CD4-positive, alpha-beta T cell treated with Interleukin-6 at 100 ng/mL for 8 hours (primary cell): ENCODE results near the gene BMX.

Experiments used
- DNase-seq: peaks from one replicate; pipeline ENCODE4 v3.0.0-alpha.2; 2020; ENCODE audit warnings: mixed read lengths, low spot score

BMX gene

GRCh38 chrX:15570145-15570544 lies 69.5 kb downstream of the BMX start:
- no peak for DNase-seq

- no peak for DNase-seq
Observed at GRCh38 chrX:15574017-15574416, 73.4 kb downstream of the BMX start.

GRCh38 chrX:15576019-15576418 lies 75.4 kb downstream of the BMX start:
- no peak for DNase-seq

GRCh38 chrX:15579778-15580747 lies 79.5 kb downstream of the BMX start:
- no peak for DNase-seq

DNA sequence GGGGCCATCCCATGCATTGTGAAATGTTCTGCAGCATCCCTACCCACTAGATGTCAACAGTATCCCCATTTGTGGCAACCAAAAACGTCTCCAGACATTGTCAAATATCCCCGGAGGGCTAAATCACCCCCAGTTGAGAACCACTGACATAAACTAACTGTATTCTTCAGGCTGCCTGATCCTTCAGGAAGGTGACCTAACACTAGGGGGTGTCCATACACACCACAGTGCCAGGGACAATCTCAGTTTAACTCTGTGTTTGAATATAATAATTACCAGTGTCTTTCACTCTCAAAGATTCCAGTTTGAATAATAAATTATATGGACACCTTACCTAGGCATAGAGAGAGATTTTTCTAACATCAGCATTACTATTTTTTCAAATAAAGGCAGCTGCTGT lies 93.8 kb downstream of the BMX start:
- DNase-seq, result no peak

DNA sequence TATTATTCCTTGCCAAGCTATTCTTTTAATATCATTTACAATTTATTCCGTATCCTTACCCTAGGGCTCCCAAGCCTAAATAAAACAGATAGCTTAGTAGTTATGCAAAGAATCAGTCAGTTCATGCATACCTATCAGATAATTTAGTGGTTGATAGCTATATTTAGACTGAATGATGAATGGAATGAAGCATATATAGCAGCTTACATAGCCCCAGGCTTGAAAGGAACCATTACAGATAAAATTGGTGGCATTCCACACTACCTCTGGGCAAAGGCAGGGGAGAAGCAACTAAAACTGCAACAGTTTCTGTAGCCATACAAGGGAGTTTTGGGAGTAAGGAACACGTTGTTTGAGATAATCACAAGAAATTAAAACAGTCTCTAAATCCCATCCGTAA lies 97.4 kb downstream of the BMX start:
- no peak for DNase-seq

DNA sequence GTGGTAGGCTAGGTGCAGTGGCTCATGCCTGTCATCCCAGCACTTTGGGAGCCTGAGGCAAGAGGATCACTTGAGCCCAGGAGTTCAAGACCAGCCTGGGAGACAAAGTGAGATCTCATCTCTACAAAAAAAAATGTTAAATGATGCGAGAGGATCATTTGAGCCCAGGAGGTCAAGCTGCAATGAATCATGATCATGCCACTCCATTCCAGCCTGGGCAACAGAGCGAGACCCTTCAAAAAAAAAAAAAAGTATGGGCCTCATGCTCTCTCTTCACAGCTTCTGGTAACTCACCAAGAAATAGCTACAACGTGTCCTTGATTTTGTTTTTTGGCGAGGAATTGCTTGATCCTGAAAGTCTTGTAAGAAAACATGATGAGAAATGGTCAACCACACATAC lies 98.9 kb downstream of the BMX start:
- DNase-seq, result no peak

GRCh38 chrX:15600049-15600448 lies 99.4 kb downstream of the BMX start:
- no peak for DNase-seq

GRCh38 chrX:15600745-15601144 lies 100.1 kb downstream of the BMX start, which contains the start of gene ACE2:
ACE2 (minus strand) TSS chrX:15600960; CDS start chrX:15600911, 49 bp downstream.
- no peak for DNase-seq

DNA sequence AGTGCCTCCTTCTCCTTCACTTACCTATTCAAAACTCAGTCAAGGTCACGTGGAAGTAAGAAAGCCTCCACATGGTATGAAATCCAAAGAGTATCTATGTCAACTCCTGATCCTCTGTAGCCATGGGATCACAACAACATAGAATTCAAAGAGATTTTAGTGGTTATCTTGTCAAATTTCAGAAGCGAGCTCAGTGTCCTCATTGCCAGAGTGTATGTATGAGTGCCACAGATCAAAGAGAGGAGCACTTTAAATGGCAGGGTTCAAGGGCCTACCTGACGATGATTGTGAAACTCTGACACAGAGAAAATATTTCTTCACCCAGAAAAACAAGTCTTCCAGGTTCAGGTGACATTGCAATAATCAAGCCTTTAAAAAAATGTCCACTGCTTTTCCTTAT lies 101.3 kb downstream of the BMX start:
- no peak for DNase-seq

DNA sequence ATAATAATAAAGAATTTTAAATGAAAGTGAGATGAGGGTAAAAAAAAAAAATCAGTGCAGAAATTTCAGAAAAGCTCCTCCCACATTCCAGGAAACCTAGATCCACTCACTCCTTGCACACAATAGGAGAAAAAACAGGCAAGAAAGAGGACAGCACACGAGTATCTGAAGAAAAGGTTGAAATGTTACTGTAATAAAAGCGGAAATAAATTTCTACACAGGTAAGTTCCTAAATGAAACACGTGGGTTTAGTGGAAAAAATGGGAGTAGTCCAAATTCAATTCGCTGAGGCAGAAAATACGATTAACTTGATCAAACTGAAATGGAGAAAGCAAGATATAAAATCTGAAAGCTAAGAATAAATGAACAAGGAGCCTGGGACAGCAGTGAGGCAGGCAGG lies 102.2 kb downstream of the BMX start:
- no peak for DNase-seq

DNA sequence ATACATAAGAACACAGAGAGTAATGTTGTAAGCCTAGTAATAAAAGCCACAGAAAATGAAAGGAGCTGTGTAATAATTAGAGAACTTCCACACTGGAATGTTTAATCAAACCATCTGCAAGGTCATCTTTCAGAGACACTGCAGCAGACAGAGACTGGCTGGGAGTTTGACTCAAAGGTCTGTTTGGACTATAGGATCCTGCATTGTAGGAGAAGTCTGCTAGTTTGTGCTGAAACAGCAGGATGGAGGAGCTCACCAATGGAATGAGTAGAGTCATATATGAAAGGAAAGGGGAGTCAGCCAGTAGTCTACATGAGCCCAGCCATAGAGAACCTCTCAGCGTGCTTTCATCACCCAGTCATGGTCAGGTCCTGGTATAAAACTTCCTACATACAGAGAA lies 104.6 kb downstream of the BMX start:
- no peak for DNase-seq
